Tibial artery (tissue), 4 donors: Measurements from ENCODE around the gene CRYBG1.

Experiments
- DNase-seq, 2 donors: peaks; one replicate each; pipeline ENCODE4 v3.0.0-alpha.2; 2019
- H3K27ac ChIP-seq, 2 donors: fragments of 200-600 bp; sonication (generic) in 1 of 2; 1 replicate in 1 of 2; 2 replicates in 1 of 2; pipeline ENCODE4 v1.5.1; 2018 to 2019; ENCODE audit warnings: mild to moderate bottlenecking in 1 of 2
- H3K27me3 ChIP-seq, 2 donors: fragments of 200-600 bp; sonication (generic) in 1 of 2; one replicate each; pipeline versions ENCODE4 v1.5.1 to v1.6.0; 2016 to 2019
- H3K36me3 ChIP-seq, 3 donors: fragments of 200-600 bp; sonication (generic) in 2 of 3; one replicate each; pipeline ENCODE4 v1.5.1; 2016 to 2019; ENCODE audit warnings: mild to moderate bottlenecking in 2 of 3
- H3K4me1 ChIP-seq, 4 donors: fragments of 200-600 bp; sonication (generic) in 2 of 4; 1 replicate in 3 of 4; 2 replicates in 1 of 4; pipeline ENCODE4 v1.5.1; 2016 to 2019
- H3K4me3 ChIP-seq, 2 donors: fragments of 200-600 bp; sonication (generic) in 1 of 2; 1 replicate in 1 of 2; 2 replicates in 1 of 2; pipeline ENCODE4 v1.5.1; 2018 to 2019; ENCODE audit warnings: mild to moderate bottlenecking in 2 of 2
- H3K9me3 ChIP-seq, 3 donors: fragments of 200-600 bp; sonication (generic) in 1 of 3; one replicate each; pipeline ENCODE4 v1.5.1; 2016 to 2019
- CTCF ChIP-seq, 2 experiments: fragments of 200-600 bp in 1 of 2; fragments of 450-650 bp in 1 of 2; IDR thresholded peaks; one replicate each; pipeline ENCODE4 v1.5.1; 2017 to 2019; ENCODE audit warnings: antibody characterized with exemption in 2 of 2, mild to moderate bottlenecking in 1 of 2, moderate library complexity in 1 of 2
- intact Hi-C: fragments of 100-400 bp; cut with DNase I; formaldehyde crosslinking; loops from one replicate; pipeline ENCODE4 v1.15.0; 2023; ENCODE audit warnings: low total_unique reads

CRYBG1 gene

GRCh38 chr6:106369739-106370138 is 9.2 kb downstream of the CRYBG1 start:
- no peak for TF ChIP-seq CTCF (IDR thresholded peaks at IDR 0.05)
- no peaks in the 10 kb centered on the region for H3K36me3 ChIP-seq
- peaks cover 0 to 5% of the 10 kb centered on the region in 2 donors for H3K27me3 ChIP-seq
- no peaks in the 10 kb centered on the region for H3K9me3 ChIP-seq
- DNase-seq: no peak
- peaks cover 0 to 3% (median 0%) of the 10 kb centered on the region in 4 donors for H3K4me1 ChIP-seq
- H3K4me3 ChIP-seq: no peak overlapping the region
- intact Hi-C loops: no loop called here
- H3K27ac ChIP-seq: no peak overlapping the region

- Histone ChIP-seq H3K27ac (no peak overlapping the region), H3K9me3 (no peaks in the 10 kb centered on the region), H3K36me3 (no peaks in the 10 kb centered on the region), H3K27me3 (peaks cover 0 to 5% of the 10 kb centered on the region in 2 donors), H3K4me3 (no peak overlapping the region), H3K4me1 (peaks cover 0 to 3% (median 0%) of the 10 kb centered on the region in 4 donors)
- intact Hi-C loops: no loop called here
- TF ChIP-seq CTCF (IDR thresholded peaks at IDR 0.05): no peak
- DNase-seq: no peak
Measured at GRCh38 chr6:106370639-106371038, 10.1 kb downstream of the CRYBG1 start.

GRCh38 chr6:106372838-106373501 is 12.5 kb downstream of the CRYBG1 start:
- no peak overlapping the region for H3K27ac ChIP-seq
- no peak for TF ChIP-seq CTCF (IDR thresholded peaks at IDR 0.05)
- intact Hi-C loops: no loop called here

GRCh38 chr6:106373502-106374239 is 13.2 kb downstream of the CRYBG1 start:
- Histone ChIP-seq H3K27ac (no peak overlapping the region), H3K36me3 (no peaks in the 10 kb centered on the region), H3K4me3 (no peak overlapping the region), H3K9me3 (no peaks in the 10 kb centered on the region), H3K4me1 (peaks cover 0 to 3% (median 0%) of the 10 kb centered on the region in 4 donors), H3K27me3 (peaks cover 0 to 2% of the 10 kb centered on the region in 2 donors)
- no peak for DNase-seq
- intact Hi-C loops: no loop called here
- TF ChIP-seq CTCF (IDR thresholded peaks at IDR 0.05): no peak

More at GRCh38 chr6:106372838-106373501, 12.5 kb downstream of the CRYBG1 start:
- Histone ChIP-seq H3K9me3 (no peaks in the 10 kb centered on the region), H3K4me1 (peaks cover 0 to 3% (median 0%) of the 10 kb centered on the region in 4 donors), H3K36me3 (no peaks in the 10 kb centered on the region), H3K27me3 (peaks cover 0 to 2% of the 10 kb centered on the region in 2 donors), H3K4me3 (no peak overlapping the region)
- no peak for DNase-seq

- DNase-seq: no peak
- Histone ChIP-seq H3K27me3 (no peaks in the 10 kb centered on the region), H3K9me3 (no peaks in the 10 kb centered on the region), H3K27ac (no peak overlapping the region), H3K4me1 (no peaks in the 10 kb centered on the region), H3K36me3 (no peaks in the 10 kb centered on the region), H3K4me3 (no peak overlapping the region)
- TF ChIP-seq CTCF (IDR thresholded peaks at IDR 0.05): no peak
- intact Hi-C loops: no loop called here
Measured at GRCh38 chr6:106377061-106377540, 16.6 kb downstream of the CRYBG1 start.
